H1 (cell line): ENCODE results near the gene ATG5. TPM values are rescaled to one million over a fixed set of nuclear protein-coding genes. Genes with fewer than 3 reads are reported as not detected.

Source experiments
- CTCF ChIA-PET: fragments of 300-600 bp; sonication (Branson Sonifier 250); formaldehyde crosslinking; loops from one replicate; lab custom pipeline; 2021; ENCODE audit not compliant: partially characterized antibody; lab: Charles Lee
- POLR2A ChIA-PET: fragments of 300-600 bp; sonication (Branson Sonifier 250); formaldehyde crosslinking; loops from one replicate; lab custom pipeline; 2021; ENCODE audit warnings: inconsistent platforms; ENCODE audit not compliant: partially characterized antibody; lab: Charles Lee
- DNase-seq, 2 experiments: peaks; one replicate each; pipeline versions ENCODE4 v3.0.0 to v3.0.0-alpha.2; 2010 to 2022; ENCODE audit warnings: low spot score in 2 of 2, low read depth in 1 of 2, mixed read lengths in 1 of 2
- FAIRE-seq: peaks from 2 replicates; lab custom pipeline; 2011; peaks lifted over from hg19 to GRCh38; lab: Jason Lieb, UNC
- H2AFZ ChIP-seq: 2 replicates; pipeline ENCODE4 v1.8.1; 2012; ENCODE audit warnings: low read length, inconsistent platforms
- H2AK5ac ChIP-seq: 2 replicates; pipeline ENCODE4 v1.6.1; 2013; ENCODE audit warnings: low read depth, low read length
- H2BK120ac ChIP-seq: replicated peaks from 2 replicates; pipeline ENCODE3; 2013; ENCODE audit warnings: low read depth, low read length, inconsistent platforms
- H2BK12ac ChIP-seq: 2 replicates; pipeline ENCODE4 v1.6.1; 2013; ENCODE audit warnings: low read depth, low read length
- H2BK15ac ChIP-seq: 2 replicates; pipeline ENCODE4 v1.6.1; 2013; ENCODE audit warnings: low read length
- H2BK20ac ChIP-seq: 2 replicates; pipeline ENCODE4 v1.6.1; 2013; ENCODE audit warnings: low read length
- H2BK5ac ChIP-seq: 2 replicates; pipeline ENCODE4 v1.6.1; 2013; ENCODE audit warnings: low read depth, low read length
- H3K14ac ChIP-seq: 2 replicates; pipeline ENCODE4 v1.6.1; 2013; ENCODE audit warnings: inconsistent platforms; ENCODE audit not compliant: insufficient read length
- H3K18ac ChIP-seq: 2 replicates; pipeline ENCODE4 v1.6.1; 2013; ENCODE audit warnings: low read length; ENCODE audit errors: extremely low read depth
- H3K23ac ChIP-seq: 2 replicates; pipeline ENCODE4 v1.6.1; 2013; ENCODE audit warnings: inconsistent platforms; ENCODE audit not compliant: insufficient read length
- H3K23me2 ChIP-seq: 2 replicates; pipeline ENCODE4 v1.6.1; 2013; ENCODE audit warnings: low read depth, low read length
- H3K27ac ChIP-seq: 2 replicates; pipeline ENCODE4 v1.6.1; 2011; ENCODE audit warnings: low read depth, low read length, inconsistent platforms
- H3K27me3 ChIP-seq, 4 experiments: replicated peaks in 1 of 4; 1 replicate in 1 of 4; 2 replicates in 3 of 4; pipeline versions ENCODE4 v1.6.1 to v1.8.1; 2011 to 2013; ENCODE audit warnings: low read length in 3 of 4, mild to moderate bottlenecking in 3 of 4, inconsistent platforms in 2 of 4, mixed read lengths in 2 of 4, moderate library complexity in 1 of 4; ENCODE audit not compliant: control insufficient read depth in 3 of 4, insufficient read depth in 3 of 4; ENCODE audit errors: extremely low read depth in 1 of 4
- H3K36me3 ChIP-seq, 4 experiments: 2 replicates each; pipeline versions ENCODE4 v1.6.1 to v1.8.1; 2011 to 2013; ENCODE audit warnings: mild to moderate bottlenecking in 4 of 4, low read length in 3 of 4, moderate library complexity in 2 of 4, control low read depth in 1 of 4, inconsistent platforms in 1 of 4; ENCODE audit not compliant: insufficient read depth in 4 of 4, control insufficient read depth in 2 of 4
- H3K4ac ChIP-seq: replicated peaks from 2 replicates; pipeline ENCODE3; 2013; ENCODE audit warnings: low read length, low read depth, mixed read lengths, inconsistent platforms; ENCODE audit not compliant: insufficient read length
- H3K4me1 ChIP-seq, 4 experiments: replicated peaks in 1 of 4; 1 replicate in 1 of 4; 2 replicates in 3 of 4; pipeline versions ENCODE4 v1.6.1 to v1.8.1; 2011 to 2013; ENCODE audit warnings: low read length in 3 of 4, inconsistent platforms in 2 of 4, mixed read lengths in 1 of 4; ENCODE audit not compliant: insufficient read depth in 4 of 4, control insufficient read depth in 3 of 4
- H3K4me2 ChIP-seq, 2 experiments: 2 replicates each; pipeline versions ENCODE4 v1.6.1 to v1.8.1; 2011 to 2013; ENCODE audit warnings: low read depth in 2 of 2, low read length in 2 of 2, control low read depth in 1 of 2, inconsistent platforms in 1 of 2, mild to moderate bottlenecking in 1 of 2; ENCODE audit not compliant: insufficient read depth in 1 of 2
- H3K4me3 ChIP-seq, 4 experiments: fragments of 200-600, 300-600 bp in 1 of 4; sonication (generic), shearing (Covaris generic), sonication (Bioruptor Twin) in 1 of 4; 2 replicates each; pipeline versions ENCODE4 v1.5.1 to v1.8.1; 2011 to 2016; ENCODE audit warnings: low read length in 4 of 4, low read depth in 3 of 4, control low read depth in 2 of 4, inconsistent platforms in 2 of 4, mild to moderate bottlenecking in 2 of 4, mixed read lengths in 1 of 4, moderate library complexity in 1 of 4; ENCODE audit not compliant: insufficient read depth in 2 of 4; ENCODE audit errors: extremely low read depth in 1 of 4
- H3K56ac ChIP-seq: replicated peaks from 2 replicates; pipeline ENCODE3; 2013; ENCODE audit warnings: low read depth, mild to moderate bottlenecking, mixed read lengths, low read length, inconsistent platforms; ENCODE audit not compliant: insufficient read length
- H3K79me1 ChIP-seq: 2 replicates; pipeline ENCODE4 v1.6.1; 2013; ENCODE audit warnings: low read depth, low read length, control low read depth
- H3K79me2 ChIP-seq, 2 experiments: 2 replicates each; pipeline versions ENCODE4 v1.6.1 to v1.8.1; 2012 to 2013; ENCODE audit warnings: low read length in 2 of 2, mild to moderate bottlenecking in 2 of 2, inconsistent platforms in 1 of 2; ENCODE audit not compliant: insufficient read depth in 2 of 2, control insufficient read depth in 1 of 2
- H3K9ac ChIP-seq, 4 experiments: replicated peaks in 1 of 4; 1 replicate in 1 of 4; 2 replicates in 3 of 4; pipeline versions ENCODE4 v1.6.1 to v1.8.1; 2011 to 2013; ENCODE audit warnings: low read depth in 3 of 4, low read length in 3 of 4, control low read depth in 2 of 4, mild to moderate bottlenecking in 2 of 4, moderate library complexity in 2 of 4, inconsistent platforms in 1 of 4; ENCODE audit errors: extremely low read depth in 1 of 4
- H3K9me3 ChIP-seq, 2 experiments: 2 replicates each; pipeline versions ENCODE4 v1.6.1 to v1.8.1; 2012 to 2013; ENCODE audit warnings: mild to moderate bottlenecking in 2 of 2, moderate library complexity in 2 of 2, control low read depth in 1 of 2, inconsistent platforms in 1 of 2, low read depth in 1 of 2, low read length in 1 of 2, mixed read lengths in 1 of 2; ENCODE audit not compliant: insufficient read depth in 2 of 2
- H4K20me1 ChIP-seq, 2 experiments: replicated peaks in 1 of 2; 2 replicates each; pipeline versions ENCODE3 to v1.8.1; 2011 to 2013; ENCODE audit warnings: inconsistent platforms in 2 of 2, low read length in 2 of 2, mild to moderate bottlenecking in 1 of 2; ENCODE audit not compliant: insufficient read depth in 2 of 2, control insufficient read depth in 1 of 2
- H4K5ac ChIP-seq: 2 replicates; pipeline ENCODE4 v1.6.1; 2013; ENCODE audit warnings: low read length, low read depth, mixed read lengths, inconsistent platforms; ENCODE audit not compliant: insufficient read length
- H4K8ac ChIP-seq: 2 replicates; pipeline ENCODE4 v1.8.0; 2013; ENCODE audit warnings: mild to moderate bottlenecking, moderate library complexity, low read length, inconsistent platforms; ENCODE audit not compliant: insufficient read depth; ENCODE audit errors: extremely low read depth
- H4K91ac ChIP-seq: replicated peaks from 2 replicates; pipeline ENCODE3; 2013; ENCODE audit warnings: low read length, mixed read lengths, inconsistent platforms; ENCODE audit not compliant: insufficient read length
- KDM1A ChIP-seq: fragments of 200-600, 300-600 bp; sonication (generic); IDR thresholded peaks from 2 replicates; pipeline ENCODE4 v1.7.1; 2016; ENCODE audit warnings: mild to moderate bottlenecking, low read length, borderline replicate concordance
- ZNF274 ChIP-seq: IDR thresholded peaks from 2 replicates; pipeline ENCODE4 v1.7.0; 2012; ENCODE audit warnings: low read length, borderline replicate concordance; ENCODE audit errors: extremely low read depth
- WGBS, 2 experiments: shearing (Covaris generic) in 1 of 2; methylation state at CpG; one replicate each; pipeline versions ENCODE4 v1.1.6 to v1.1.7; 2013 to 2015; ENCODE audit warnings: low lambda C conversion rate in 2 of 2, mixed read lengths in 2 of 2, inconsistent platforms in 1 of 2, low coverage in 1 of 2, missing lambda C conversion rate in 1 of 2; ENCODE audit not compliant: insufficient replicate concordance in 2 of 2, insufficient coverage in 1 of 2, insufficient read length in 1 of 2; ENCODE audit errors: extremely low coverage in 1 of 2, missing lambda C conversion rate in 1 of 2; 5-methylcytosine and 5-hydroxymethylcytosine counted together
- polyA plus RNA-seq, 7 experiments: library from polyadenylated mRNA; depleted of rRNA in 3 of 7; stranded (reverse) in 5 of 7; unstranded in 2 of 7; fragments of >200 nt in 5 of 7; fragments of 200-250 nt in 2 of 7; gene quantifications; 1 replicate in 5 of 7; 2 replicates in 1 of 7; 4 replicates in 1 of 7; pipeline versions ENCODE4 v1.2.1 to v1.2.3, GENCODE V29; 2011 to 2013; ENCODE audit warnings: missing spikeins in 2 of 7, mixed read lengths in 2 of 7
- total RNA-seq: library from RNA; stranded (reverse); fragmentation: NEBNext Ultra II Directional; extraction: Animal tissue kit (Norgen Biotek cat#: 25700); gene quantifications from 2 replicates; pipeline ENCODE4 v1.2.1, GENCODE V29; 2021

The ATG5 gene
- total and polyA plus RNA-seq, 2 of the 8 experiments (the other 6 are each of a cell fraction or from before 2014, with no cell fraction given) = 18.2 to 39.0 TPM

GRCh38 chr6:106257195-106257594 lies 68.4 kb downstream of the ATG5 start:
- no peaks in the 10 kb centered on the region for H3K36me3 ChIP-seq
- H3K9me3 ChIP-seq = no peaks in the 10 kb centered on the region
- no peak overlapping the region for H3K4me3 ChIP-seq
- DNase-seq (no peak), FAIRE-seq (no peak)
- H3K27ac ChIP-seq = no peak overlapping the region
- no peaks in the 10 kb centered on the region for H4K20me1 ChIP-seq
- ChIA-PET POLR2A (interaction anchor here (1.5 kb wide), 1 partner anchor 10 kb away, joined by 3 read pairs; no protein-coding TSS in a partner anchor), CTCF (interaction anchor here (0.8 to 1.4 kb wide), 6 partner anchors 10 to 422 kb away, joined by 3 to 9 read pairs (median 4); no protein-coding TSS in a partner anchor)
- no peak overlapping the region for H2AK5ac ChIP-seq
- no peak overlapping the region for H2BK5ac ChIP-seq
- no peak overlapping the region for H2BK12ac ChIP-seq
- H3K4ac ChIP-seq = no peak overlapping the region
- H3K4me2 ChIP-seq = no peak overlapping the region
- H2BK20ac ChIP-seq = no peak overlapping the region
- H3K27me3 ChIP-seq = no peaks in the 10 kb centered on the region
- H3K9ac ChIP-seq = no peak overlapping the region
- no peak overlapping the region for H2BK120ac ChIP-seq
- H3K18ac ChIP-seq = no peak overlapping the region
- H3K79me2 ChIP-seq = peaks cover 0 to 20% of the 10 kb centered on the region in 2 experiments; a peak in 1 of 4 replicates
- no peaks in the 10 kb centered on the region for H3K23me2 ChIP-seq
- no peak overlapping the region for H3K14ac ChIP-seq
- H2AFZ ChIP-seq = no peak overlapping the region
- no peaks in the 10 kb centered on the region for H3K4me1 ChIP-seq
- no peak overlapping the region for H4K8ac ChIP-seq
- H3K79me1 ChIP-seq = peaks cover 3% of the 10 kb centered on the region; the same call in 1 of the 2 replicates
- no peak overlapping the region for H4K5ac ChIP-seq
- no peak overlapping the region for H3K56ac ChIP-seq
- no peak overlapping the region for H2BK15ac ChIP-seq
- no peak overlapping the region for H3K23ac ChIP-seq
- no peak overlapping the region for H4K91ac ChIP-seq
- 90% methylated on average over 2 of the region's 2 CpGs; no CpG with 5 or more reads in 1 of the 2 experiments for whole genome bisulfite sequencing, 2 experiments
- TF ChIP-seq KDM1A (no peak), ZNF274 (no peak)
